ENCODE data around the gene MRM2. TPM values are rescaled to one million over a fixed set of nuclear protein-coding genes. Genes with fewer than 3 reads are reported as not detected.

Gene MRM2
- polyA plus RNA-seq, 3 donors, result 9.2 to 32.5 (median 26.7) TPM

GRCh38 chr7:2227699-2228098, 14.3 kb downstream of the MRM2 start:
- Histone ChIP-seq H4K20me1 (ENCODE audit: insufficient read depth, low read length) (peaks cover 23% of the 10 kb centered on the region), H3K4me2 (replicated peaks; ENCODE audit: extremely low read depth, low read length, poor library complexity, severe bottlenecking) (no peak overlapping the region), H2AFZ (ENCODE audit: insufficient read depth, low read depth, low read length, poor library complexity, severe bottlenecking) (no peak overlapping the region), H3K4me1 (ENCODE audit: control insufficient read depth in 1 of 2, insufficient read depth in 2 of 2, low read length in 2 of 2) (peaks cover 7 to 15% of the 10 kb centered on the region in 2 donors), H3K36me3 (replicated peaks in 1 of 2; ENCODE audit: control insufficient read depth in 1 of 2, insufficient read depth in 2 of 2, low read length in 2 of 2) (peaks cover 62 to 75% of the 10 kb centered on the region in 2 donors), H3K4me3 (replicated peaks in 1 of 3; ENCODE audit: low read depth in 2 of 3, low read length in 3 of 3) (no peak overlapping the region), H3K27ac (ENCODE audit: low read depth in 1 of 2, low read length in 2 of 2) (peak overlapping the region in 1 of 2 donors; percentile 20), H3K27me3 (ENCODE audit: control insufficient read depth in 2 of 2, insufficient read depth in 2 of 2, low read length in 2 of 2) (no peaks in the 10 kb centered on the region), H3K79me2 (ENCODE audit: insufficient read depth, low read length) (peaks cover 45% of the 10 kb centered on the region), H3K9ac (ENCODE audit: insufficient read depth, low read length, poor library complexity, severe bottlenecking) (no peak overlapping the region), H3K9me3 (replicated peaks in 1 of 2; ENCODE audit: control insufficient read depth in 1 of 2, insufficient read depth in 1 of 2, low read length in 2 of 2) (no peaks in the 10 kb centered on the region)
- DNase-seq, result no peak
- H3K4me3 Mint-ChIP-seq, result no peak overlapping the region
- TF ChIP-seq, protein P1, sequence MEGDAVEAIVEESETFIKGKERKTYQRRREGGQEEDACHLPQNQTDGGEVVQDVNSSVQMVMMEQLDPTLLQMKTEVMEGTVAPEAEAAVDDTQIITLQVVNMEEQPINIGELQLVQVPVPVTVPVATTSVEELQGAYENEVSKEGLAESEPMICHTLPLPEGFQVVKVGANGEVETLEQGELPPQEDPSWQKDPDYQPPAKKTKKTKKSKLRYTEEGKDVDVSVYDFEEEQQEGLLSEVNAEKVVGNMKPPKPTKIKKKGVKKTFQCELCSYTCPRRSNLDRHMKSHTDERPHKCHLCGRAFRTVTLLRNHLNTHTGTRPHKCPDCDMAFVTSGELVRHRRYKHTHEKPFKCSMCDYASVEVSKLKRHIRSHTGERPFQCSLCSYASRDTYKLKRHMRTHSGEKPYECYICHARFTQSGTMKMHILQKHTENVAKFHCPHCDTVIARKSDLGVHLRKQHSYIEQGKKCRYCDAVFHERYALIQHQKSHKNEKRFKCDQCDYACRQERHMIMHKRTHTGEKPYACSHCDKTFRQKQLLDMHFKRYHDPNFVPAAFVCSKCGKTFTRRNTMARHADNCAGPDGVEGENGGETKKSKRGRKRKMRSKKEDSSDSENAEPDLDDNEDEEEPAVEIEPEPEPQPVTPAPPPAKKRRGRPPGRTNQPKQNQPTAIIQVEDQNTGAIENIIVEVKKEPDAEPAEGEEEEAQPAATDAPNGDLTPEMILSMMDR (IDR thresholded peaks at IDR 0.05), result no peak
- WGBS (ENCODE audit: insufficient coverage), result 95% methylated on average over 15 of the region's 15 CpGs
- peaks cover 24% of the 10 kb centered on the region for H3K4me1 Mint-ChIP-seq
- intact Hi-C loops (cut with micrococcal nuclease), result no loop called here
- H3K27me3 Mint-ChIP-seq (ENCODE audit: low read depth in 3 of 3), result no peaks in the 10 kb centered on the region
- H3K27ac Mint-ChIP-seq, result no peak overlapping the region
- H3K36me3 Mint-ChIP-seq, result peaks cover 65 to 75% of the 10 kb centered on the region in 2 donors
- H3K9me3 Mint-ChIP-seq, result peaks cover 0 to 2% (median 0%) of the 10 kb centered on the region in 7 donors

- H4K20me1 ChIP-seq (ENCODE audit: insufficient read depth, low read length), result peaks cover 16% of the 10 kb centered on the region
- no peak overlapping the region for H3K4me3 ChIP-seq (replicated peaks in 1 of 3; ENCODE audit: low read depth in 2 of 3, low read length in 3 of 3)
- no peaks in the 10 kb centered on the region for H3K9me3 ChIP-seq (replicated peaks in 1 of 2; ENCODE audit: control insufficient read depth in 1 of 2, insufficient read depth in 1 of 2, low read length in 2 of 2)
- H3K4me1 ChIP-seq (ENCODE audit: control insufficient read depth in 1 of 2, insufficient read depth in 2 of 2, low read length in 2 of 2), result peaks cover 0 to 2% of the 10 kb centered on the region in 2 donors
- intact Hi-C loops (cut with micrococcal nuclease), result no loop called here
- H3K79me2 ChIP-seq (ENCODE audit: insufficient read depth, low read length), result peaks cover 26% of the 10 kb centered on the region
- H3K9me3 Mint-ChIP-seq, result peaks cover 0 to 2% (median 0%) of the 10 kb centered on the region in 7 donors
- 98% methylated on average over 12 of the region's 13 CpGs for WGBS (ENCODE audit: insufficient coverage)
- H3K36me3 Mint-ChIP-seq, result peaks cover 80 to 94% of the 10 kb centered on the region in 2 donors
- no peak overlapping the region for H3K4me3 Mint-ChIP-seq
- H3K36me3 ChIP-seq (replicated peaks in 1 of 2; ENCODE audit: control insufficient read depth in 1 of 2, insufficient read depth in 2 of 2, low read length in 2 of 2), result peaks cover 79 to 94% of the 10 kb centered on the region in 2 donors
- no peak for DNase-seq
- H3K4me1 Mint-ChIP-seq, result peaks cover 13% of the 10 kb centered on the region
- TF ChIP-seq, protein P1 (IDR thresholded peaks at IDR 0.05), result no peak
- no peak overlapping the region for H3K27ac ChIP-seq (ENCODE audit: low read depth in 1 of 2, low read length in 2 of 2)
- no peak overlapping the region for H3K9ac ChIP-seq (ENCODE audit: insufficient read depth, low read length, poor library complexity, severe bottlenecking)
- peaks cover 0 to 2% (median 0%) of the 10 kb centered on the region in 3 donors for H3K27me3 Mint-ChIP-seq (ENCODE audit: low read depth in 3 of 3)
- no peak overlapping the region for H3K4me2 ChIP-seq (replicated peaks; ENCODE audit: extremely low read depth, low read length, poor library complexity, severe bottlenecking)
- H3K27me3 ChIP-seq (ENCODE audit: control insufficient read depth in 2 of 2, insufficient read depth in 2 of 2, low read length in 2 of 2), result no peaks in the 10 kb centered on the region
- H3K27ac Mint-ChIP-seq, result no peak overlapping the region
- no peak overlapping the region for H2AFZ ChIP-seq (ENCODE audit: insufficient read depth, low read depth, low read length, poor library complexity, severe bottlenecking)
Observed at GRCh38 chr7:2225830-2226229, 16.2 kb downstream of the MRM2 start.
